HUDEP-2 (cell line): ENCODE measurements around the gene BPI.
A peak's percentile ranks its signal among the peaks of the same experiment; 100 is the strongest.
"Not testable (repeated sequence)": the region's sequence is repeated elsewhere in the genome, so short reads cannot be mapped to it uniquely, and the experiment has no call there.

Experiments
- DNase-seq, 76 experiments: peaks; one replicate each; lab custom pipeline; 2025; ENCODE audit not compliant: unreplicated experiment in 76 of 76; lab: John Stamatoyannopoulos, UW

Gene BPI

GRCh38 chr20:38303908-38304379 lies at the start of gene BPI:
Gene BPI, plus strand, starts transcription at chr20:38304156. Its CDS starts 68 bp downstream, at chr20:38304224.
- peak in 2 of 76 experiments; percentile 3 to 14 for DNase-seq

DNA sequence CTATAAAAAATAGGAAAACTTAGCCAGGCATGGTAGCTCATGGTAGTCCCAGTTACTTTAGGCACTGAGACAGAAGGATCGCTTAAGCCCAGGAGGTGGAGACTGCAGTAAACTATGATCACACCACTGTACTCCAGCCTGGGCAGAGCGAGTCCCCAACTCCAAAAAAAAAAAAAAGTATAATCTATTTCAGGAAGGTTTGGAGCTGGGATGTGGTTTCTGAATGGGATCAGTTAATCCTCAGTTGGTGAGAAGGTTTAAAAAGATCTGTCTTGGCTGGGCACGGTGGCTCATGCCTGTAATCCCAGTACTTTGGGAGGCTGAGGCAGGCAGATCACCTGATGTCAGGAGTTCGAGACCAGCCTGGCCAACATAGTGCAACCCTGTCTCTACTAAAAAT lies 49.3 kb upstream of the BPI start:
- DNase-seq: not testable (repeated sequence)

DNA sequence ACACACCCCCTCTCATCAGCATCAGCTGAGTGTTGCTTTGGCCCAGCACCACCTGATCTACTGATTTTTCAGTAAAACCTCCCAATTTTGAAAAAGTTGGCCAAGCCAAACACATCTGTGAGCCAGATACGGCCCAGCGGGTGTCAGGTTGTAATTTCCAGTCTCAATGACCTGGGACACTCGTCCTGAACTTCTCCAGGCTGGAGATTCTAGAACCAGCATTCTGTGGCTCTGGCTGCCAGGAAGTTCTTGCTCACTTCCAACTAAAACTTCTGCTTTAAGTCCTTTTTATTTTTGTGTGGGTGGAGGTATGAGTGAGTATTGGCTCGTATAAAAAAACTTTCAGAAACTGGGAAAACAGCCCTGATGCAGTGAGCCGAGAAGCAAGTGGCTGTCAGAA lies 48.6 kb upstream of the BPI start:
- DNase-seq: no peak

DNA sequence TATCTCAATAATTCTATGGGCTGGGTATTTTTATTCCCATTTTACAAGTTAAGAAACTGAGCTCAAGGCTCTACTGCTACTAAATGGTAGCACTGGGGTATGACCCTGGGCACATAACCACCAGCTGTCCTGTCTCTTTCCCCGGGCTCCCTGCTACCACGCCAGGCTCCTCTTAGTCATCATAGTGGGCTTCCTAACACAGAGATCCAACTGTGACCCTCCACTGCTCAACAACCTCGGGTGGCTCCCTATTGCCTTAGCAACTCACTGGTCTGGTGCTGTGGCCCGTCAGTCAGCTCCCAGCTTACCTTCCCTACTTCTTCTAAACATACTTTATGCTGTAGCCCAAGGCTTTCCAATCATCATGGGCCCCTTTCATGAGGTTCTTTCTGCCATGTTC lies 47.9 kb upstream of the BPI start:
- DNase-seq: no peak

DNA sequence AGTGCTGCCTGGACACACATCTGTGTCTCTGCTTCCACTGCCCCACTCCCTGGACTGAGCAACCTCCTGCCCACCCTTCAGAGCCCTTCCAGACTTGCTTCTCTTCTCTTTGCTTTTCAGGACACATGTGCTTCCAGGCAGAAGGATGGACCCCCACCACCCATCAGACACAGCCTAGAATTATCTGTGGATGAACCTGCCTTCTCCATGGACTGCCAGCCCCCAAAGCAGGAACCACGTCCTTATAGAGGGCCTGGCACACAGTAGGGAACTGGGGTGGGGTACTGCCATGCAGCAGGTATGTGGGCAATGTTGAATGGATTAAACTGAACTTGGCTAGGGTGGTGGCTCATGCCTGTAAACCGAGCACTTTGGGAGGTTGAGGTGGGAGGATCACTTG lies 47.0 kb upstream of the BPI start:
- DNase-seq: no peak

GRCh38 chr20:38258545-38259215 lies 45.3 kb upstream of the BPI start:
- DNase-seq: no peak

- DNase-seq: no peak
Observed at GRCh38 chr20:38260025-38260377, 44.0 kb upstream of the BPI start.

DNA sequence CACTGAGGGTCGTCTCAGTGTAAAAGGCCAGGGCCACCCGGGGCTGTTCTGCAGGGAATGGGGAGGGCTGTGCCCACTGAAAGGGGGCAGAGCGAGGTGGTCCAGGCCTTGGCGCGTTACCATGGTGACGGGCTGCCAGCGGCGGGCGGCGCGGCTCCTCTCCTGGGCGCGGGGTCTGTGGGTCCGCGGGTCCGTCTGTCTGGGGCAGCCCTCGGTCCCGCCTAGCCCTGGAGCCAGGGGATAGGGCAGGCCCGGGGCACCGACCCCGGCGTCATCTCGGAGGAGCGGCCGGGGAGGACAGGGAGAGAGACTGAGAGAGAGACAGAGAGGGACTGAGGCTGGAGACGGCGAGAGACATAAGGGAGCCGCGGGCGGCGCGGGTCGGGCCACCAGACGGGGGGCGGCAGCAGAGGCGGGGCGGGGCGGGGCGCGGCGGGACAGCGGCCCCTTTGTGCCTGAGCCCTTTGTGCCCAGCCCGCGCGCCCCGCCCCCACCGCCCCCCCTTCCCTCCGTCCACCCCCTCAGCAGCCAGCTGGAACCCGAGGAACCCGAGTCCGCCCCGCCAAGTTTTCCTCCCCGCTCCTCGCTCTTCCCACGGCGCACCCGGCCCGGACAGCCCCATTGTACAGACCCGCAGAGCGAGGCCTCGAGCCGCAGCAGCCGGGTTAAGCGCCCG lies 43.4 kb upstream of the BPI start, which contains the start of gene KIAA1755:
Gene KIAA1755, minus strand, starts transcription at position 358 of the 676 bp plus-strand sequence. Its CDS starts 235 bp downstream, at position 123.
- no peak for DNase-seq

GRCh38 chr20:38261054-38261390 lies 42.9 kb upstream of the BPI start:
- DNase-seq: no peak

GRCh38 chr20:38262931-38263330 lies 41.0 kb upstream of the BPI start:
- no peak for DNase-seq

DNA sequence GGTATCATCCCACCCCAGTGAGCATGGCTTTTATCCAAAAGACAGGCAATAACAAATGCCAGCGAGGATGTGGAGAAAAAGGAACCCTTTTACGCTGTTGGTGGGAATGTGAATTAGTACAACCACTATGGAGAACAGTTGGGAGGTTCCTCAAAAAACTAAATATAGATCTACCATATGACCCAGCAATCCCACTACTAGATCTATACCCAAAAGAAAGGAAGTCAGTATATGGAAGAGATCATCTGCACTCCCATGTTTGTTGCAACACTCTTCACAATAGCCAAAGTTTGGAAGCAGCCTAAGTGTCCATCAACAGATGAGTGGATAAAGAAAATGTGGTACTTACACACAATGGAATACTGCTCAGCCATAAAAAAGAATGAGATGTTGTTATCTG lies 37.5 kb upstream of the BPI start:
- no peak for DNase-seq

GRCh38 chr20:38267296-38267695 lies 36.7 kb upstream of the BPI start:
- DNase-seq: no peak

- DNase-seq: no peak
Observed at GRCh38 chr20:38267901-38268514, 35.9 kb upstream of the BPI start.

DNA sequence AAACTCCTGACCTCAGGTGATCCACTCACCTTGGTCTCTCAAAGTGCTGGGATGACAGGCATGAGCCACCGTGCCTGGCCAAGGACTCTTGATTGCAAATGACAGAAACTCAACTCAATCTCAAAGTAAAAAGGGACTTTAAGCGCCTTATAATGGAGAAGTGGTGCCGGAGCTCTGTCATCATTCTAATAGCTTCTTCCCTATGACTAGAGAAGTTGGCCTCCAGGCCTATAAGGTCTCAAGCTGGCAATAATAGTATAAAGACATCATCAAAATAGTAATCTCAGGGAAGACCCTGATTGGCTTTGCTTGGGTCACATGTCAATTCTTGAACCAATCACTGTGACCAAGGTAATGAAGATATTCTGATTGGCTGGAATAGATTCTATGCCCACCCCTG lies 34.9 kb upstream of the BPI start:
- no peak for DNase-seq

DNA sequence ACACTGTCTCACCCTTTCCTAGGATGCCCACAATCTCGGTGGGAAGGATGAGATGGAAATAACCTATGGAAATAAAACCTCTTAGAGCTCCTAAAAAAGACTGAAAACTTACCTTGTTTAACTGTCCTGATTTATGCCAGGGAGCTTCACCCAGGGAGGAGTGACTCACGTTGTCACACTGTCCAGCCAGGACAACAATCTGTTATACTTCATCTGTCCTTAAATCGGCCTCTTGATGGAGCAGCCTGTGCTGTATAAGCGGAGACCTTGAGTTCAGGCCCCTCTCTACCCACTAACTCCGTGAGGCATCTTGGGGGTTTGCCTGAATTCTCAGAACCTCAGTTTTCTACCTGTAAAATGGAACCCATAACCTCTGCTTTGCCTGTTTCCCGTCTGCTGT lies 34.2 kb upstream of the BPI start:
- DNase-seq: no peak

DNA sequence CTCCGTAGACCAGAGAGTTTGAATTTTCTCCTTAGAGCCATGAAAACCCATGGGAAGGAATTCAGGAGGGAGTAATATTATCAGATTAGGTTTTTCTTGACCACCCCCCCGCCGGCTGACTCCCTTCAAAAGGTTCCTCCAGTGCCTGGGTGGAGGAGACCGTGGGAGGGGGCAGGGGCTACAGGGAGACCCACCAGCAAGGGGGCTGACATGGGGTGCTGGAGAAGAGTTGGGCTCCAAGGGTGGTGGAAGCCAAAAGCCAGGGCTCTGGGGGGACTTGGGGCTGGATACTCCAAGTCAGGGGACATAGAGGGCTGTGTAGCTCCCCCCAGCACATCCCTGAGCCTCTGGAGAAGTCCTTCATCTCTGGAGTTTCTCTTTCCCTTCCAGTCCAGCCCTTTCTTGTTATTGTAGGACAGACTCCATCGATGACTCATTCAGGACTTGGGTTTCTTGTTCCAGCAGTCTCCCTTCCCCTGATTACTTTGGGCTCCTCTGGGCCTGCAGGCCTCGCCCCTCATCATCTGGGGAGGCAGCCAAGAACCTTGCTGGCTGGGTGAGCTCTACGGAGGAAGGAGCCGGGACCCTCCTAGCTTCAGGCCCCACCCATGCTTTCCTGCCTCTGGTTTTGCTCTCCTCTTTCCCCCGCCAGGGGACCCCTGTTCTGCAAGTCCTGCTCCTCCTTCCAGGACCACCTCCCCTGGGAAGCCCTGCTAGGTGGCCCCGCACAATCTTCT lies 32.9 kb upstream of the BPI start:
- DNase-seq: no peak

- no peak for DNase-seq
Observed at GRCh38 chr20:38271608-38272120, 32.3 kb upstream of the BPI start.

DNA sequence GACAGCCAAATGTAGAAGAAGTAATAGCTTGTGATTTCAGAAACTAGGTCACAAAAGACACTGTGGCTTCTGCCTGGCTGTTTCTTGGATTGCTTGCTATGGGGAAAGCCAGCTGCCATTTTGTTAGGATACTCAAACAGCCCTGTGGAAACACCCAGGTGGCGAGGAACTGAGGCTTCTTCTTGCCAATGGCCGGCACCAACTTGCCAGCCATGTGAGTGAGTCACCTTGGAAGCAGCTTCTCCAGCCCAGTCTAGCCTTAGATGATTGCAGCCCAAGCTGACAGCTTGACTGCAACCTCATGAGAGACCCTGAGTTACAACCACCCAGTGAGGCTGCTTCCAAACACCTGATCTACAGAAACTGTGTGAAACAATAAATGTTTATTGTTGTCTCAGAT lies 31.6 kb upstream of the BPI start:
- DNase-seq: no peak

DNA sequence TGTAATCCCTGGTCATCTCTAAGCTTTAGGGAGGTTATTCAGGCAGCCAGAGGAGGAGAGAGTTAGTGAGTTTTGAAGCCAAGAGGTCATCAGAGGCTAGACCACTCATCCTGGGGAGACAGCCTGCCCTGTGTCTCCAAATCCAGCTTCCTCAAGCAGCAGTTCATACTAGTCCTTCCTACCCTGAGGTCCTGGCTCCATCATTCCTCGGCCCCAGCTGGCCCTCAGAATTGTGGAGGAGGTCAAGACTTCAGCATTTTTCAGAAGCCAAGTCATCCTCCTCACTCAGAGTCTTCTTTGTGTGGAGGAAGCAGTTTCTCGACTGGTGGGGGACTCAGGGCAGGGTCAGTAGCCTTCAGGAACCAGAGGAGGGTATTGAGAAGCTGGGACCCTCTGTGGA lies 31.0 kb upstream of the BPI start:
- no peak for DNase-seq

- DNase-seq: no peak
Observed at GRCh38 chr20:38275815-38276550, 28.0 kb upstream of the BPI start.
